Measurements from ENCODE around the gene LIN7C.
"Not testable (repeated sequence)": the region's sequence is repeated elsewhere in the genome, so short reads cannot be mapped to it uniquely, and the experiment has no call there.

The LIN7C gene, protein sequence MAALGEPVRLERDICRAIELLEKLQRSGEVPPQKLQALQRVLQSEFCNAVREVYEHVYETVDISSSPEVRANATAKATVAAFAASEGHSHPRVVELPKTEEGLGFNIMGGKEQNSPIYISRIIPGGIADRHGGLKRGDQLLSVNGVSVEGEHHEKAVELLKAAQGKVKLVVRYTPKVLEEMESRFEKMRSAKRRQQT

DNA sequence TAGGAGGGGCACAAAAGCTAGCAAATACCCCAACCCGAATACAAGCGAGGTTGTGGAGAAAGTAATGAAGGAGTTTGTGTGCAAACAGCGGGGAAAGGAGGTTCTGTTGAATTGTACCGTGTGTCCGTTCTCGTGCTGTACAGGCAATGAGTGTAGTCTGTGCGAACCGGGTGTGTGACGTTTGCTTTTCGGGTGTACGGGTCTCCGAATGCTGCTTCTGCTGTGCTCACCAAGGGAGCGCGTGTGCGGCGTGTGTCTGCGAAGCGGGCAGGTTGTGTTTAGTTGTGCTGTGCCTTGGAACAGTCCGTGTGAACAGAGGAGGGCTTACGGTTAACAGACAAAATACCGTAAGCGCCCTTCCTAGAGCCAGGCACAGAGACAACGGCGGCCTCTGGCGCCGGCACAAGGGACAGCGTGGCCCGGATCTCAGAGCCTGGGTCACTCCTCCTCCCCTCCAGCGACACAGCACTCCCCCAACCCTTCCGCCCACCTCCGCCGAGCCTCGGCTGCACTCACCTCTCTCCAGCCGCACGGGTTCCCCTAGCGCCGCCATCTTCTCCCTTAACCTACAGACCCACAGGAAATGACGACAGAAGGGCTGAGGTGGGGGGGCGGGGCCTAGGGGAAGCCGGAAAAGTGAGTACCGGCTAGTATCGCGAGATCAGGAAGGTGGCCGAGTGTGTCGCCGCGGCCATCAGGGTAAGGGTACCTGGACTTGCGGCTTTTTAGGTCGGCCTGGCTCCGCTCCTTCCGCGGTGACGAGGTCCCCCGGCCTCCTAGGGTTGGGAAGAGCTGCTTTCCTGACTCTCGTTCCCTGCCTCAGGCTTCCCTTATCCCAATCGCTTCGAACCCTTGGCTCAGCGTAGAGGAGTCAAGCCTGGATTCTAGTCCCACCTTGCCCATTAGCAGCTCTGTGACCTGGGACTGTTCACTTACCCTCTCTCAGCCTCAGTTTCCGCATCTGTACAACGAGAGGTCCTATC, at the start of gene LIN7C:
Gene LIN7C (minus strand): TSS at position 570 of the 983 bp plus-strand sequence. CDS start 17 bp downstream, at position 553.
- peak; percentile 82 to 84 for DNase-seq

DNA sequence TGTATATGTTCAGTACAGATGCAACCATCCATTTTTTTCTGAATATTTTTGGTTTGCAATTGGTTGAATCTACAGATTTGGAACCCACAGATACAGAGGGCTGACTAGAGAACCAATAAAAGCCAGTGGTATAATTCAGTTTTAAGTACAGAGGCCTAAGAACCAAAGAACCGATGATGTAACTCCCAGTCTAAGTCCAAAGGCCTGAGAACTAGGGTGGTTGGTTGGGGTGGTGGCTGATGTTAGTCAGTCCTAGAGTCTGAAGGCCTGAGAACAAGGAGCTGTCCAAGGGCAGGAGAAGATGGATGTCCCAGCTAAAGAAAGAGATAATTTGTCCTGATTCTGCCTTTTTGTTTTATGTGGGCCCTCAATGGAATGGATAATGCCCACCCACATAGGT, 48.7 kb upstream of the LIN7C start:
- no peak for DNase-seq

DNA sequence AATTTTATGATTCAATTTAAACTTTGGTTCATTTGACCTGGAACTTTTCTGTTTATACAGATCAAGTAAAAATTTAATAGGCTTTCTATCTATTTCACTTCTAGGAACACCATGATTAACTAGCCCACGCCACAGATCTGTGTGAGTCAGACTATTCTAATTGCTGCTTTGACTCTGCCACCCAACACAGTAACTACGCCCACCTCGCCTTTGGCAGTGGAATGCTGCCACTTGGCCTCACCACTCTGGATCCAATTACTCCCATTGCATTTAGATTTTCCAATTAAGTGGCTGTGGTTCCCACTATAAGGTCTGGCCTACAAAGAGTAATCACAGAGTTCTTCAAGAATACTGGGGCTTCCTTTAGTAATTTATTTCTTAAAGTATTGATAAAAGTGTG, 46.6 kb upstream of the LIN7C start:
- DNase-seq: no peak

DNA sequence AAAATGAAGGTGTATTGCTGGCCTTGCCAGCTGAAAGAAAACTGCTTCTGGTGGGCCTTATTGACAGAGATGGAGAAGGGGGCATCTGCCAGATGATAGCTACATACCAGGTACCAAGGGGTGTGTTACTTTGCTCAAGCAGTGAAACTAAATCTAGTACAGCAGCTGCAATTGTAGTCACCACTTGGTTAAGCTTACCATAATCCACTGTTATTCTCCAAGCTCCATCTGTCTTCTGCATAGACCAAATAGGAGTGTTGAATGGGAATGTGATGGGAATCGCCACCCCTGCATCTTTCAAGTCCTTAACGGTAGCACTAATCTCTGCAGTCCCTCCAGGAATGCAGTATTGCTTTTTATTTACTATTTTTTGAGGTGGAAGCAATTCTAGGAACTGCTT, 45.8 kb upstream of the LIN7C start:
- no peak for DNase-seq

DNA sequence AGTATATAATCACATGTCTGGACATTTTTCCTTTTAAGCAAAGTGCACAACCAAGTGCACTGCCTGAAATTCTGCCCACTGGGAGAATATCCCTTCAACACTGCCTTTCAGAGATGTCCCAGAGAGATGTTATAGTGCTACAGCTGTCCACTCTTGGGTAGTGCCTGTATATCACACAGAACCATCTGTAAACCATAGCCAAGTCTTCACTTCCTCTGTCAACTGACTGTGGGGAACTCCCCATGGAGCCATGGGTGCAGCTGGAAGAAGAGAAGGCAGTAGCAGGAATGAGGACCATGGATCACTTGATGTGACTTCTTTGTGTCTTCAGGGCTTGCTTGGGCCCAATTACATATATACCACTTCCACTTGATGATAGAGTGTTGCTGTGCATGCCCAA, 44.6 kb upstream of the LIN7C start:
- no peak for DNase-seq

DNA sequence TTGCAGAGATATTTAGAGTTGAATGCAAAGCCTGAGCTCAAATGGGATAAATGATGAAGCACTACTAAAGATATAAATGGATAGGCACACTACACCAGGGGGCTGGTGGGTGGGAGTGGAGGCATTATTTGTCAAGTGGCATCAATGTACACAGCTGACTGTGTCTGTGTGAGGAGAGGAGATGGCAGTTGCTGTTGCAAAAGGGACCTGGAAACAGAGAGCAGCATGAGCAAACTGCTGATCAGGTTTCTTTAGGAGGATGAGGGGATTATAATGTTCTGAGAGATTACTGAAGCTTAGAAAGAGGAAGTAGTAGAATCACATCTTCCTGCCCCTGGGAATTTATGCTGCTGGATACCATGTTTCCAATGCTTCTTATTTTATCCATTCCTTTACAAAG, 39.4 kb upstream of the LIN7C start:
- no peak for DNase-seq

DNA sequence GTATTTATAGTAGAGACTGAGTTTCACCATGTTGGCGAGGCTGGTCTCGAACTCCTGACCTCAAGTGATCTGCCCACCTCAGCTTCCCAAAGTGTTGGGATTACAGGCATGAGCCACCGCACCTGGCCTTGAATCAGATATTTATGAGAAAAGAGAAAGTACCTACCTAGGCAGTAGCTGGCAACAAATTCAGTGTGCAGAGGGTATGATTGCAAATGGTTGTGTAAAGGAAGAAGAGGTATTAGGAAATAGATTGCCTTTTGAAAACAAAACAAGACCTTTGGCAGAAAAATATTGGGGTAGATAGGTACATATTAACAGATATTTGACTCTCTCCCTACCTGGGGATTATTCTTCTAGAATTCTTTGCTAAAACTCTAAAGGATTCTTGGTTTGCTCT, 38.5 kb upstream of the LIN7C start:
- DNase-seq: no peak

DNA sequence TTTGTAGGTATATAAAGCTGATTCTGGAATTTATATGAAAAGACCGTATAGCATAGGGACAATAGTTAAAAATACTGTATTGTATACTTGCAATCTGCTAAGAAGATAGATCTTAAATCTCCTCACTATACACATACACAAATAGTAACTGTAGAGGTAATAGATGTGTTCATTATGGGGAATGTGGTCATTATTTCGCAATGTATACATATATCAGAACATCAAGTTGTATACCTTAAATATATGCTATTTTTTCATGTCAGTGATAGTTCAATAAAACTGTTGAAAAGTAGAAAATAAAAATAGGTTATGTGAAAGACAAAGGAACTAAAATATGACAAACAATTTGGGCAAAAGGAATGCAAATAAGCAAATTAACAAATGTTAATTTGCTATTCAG, 35.2 kb upstream of the LIN7C start:
- DNase-seq: no peak

DNA sequence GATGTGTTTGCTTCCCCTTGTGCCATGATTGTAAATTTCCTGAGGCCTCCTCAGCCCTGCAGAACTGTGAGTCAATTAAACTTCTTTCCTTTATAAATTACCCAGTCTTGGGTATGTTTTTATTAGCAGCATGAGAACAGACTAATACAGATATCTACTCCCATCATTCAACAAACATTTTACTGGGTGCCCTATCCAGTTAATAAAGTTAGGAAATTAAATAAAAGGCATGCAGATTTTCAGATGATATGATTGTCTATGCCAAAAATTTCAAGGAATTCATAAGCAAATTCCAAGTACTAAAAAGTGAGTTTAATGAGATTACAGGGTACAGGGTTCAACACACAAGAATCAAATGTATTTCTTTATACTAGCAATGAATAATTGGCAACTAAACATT, 33.5 kb upstream of the LIN7C start:
- DNase-seq: no peak

DNA sequence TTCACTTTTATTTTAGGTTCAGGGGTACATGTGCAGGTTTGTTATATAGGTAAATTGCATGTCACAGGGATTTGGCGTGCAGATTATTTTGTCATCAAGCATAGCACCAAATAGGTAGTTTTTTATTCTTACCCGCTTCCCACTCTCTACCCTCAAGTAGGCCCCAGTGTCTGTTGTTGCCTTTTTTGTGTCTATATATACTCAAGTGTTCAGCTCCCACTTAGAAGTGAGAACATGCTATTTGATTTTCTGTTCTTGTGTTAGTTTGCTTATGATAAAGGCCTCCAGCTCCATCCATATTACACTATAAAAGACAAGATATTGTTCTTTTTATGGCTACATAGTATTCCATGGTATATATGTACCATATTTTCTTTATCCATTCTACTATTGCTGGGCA, 28.5 kb upstream of the LIN7C start:
- no peak for DNase-seq

DNA sequence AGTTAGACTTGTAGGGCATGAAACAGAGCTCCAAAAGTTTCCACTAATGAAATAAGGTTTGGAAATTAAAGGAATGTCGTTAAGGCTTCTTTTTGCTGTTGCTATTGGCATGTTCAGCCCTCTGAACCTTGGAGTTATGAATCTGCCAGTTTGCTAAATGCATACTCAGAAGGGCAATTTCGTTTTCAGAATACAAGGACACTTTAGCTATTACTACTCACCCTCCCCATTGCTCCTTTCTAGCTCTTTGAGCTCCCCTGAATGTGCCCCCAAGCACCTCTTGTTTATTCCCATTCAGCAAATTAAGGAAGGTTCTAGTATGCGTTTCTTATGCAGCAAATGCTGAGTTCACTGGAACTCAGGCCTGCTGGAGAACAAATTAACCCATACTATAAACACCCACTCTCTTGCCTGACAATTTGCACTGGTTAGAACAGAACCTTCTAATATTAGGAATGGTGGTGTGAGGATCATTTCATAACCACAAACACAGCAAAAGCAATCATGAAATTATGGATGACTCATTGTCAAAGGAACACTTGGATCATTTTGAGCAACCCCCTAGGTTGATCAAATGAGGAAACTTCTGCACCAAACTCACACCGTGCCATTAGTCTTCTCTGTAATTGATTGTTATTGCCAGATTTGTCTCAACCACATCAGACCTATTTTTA, 26.2 kb upstream of the LIN7C start:
- no peak for DNase-seq

DNA sequence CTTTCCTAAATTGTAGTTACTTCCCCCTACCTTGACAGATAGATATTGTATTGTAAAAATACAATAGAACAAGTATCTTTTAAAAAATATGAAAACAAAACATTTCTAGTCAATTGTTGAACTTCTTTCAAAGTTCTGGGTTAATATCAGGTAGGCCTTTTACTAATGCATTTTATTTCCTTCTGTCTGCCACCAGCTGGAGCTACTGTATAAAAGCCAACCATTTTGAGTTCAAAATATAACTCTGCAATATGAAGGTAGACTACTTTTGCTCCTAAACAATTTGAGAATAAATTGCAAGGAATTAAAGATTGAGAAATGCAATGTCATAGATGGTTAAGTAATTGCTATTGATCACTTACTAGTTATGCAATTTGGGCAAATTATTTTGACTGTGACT, 22.1 kb upstream of the LIN7C start:
- no peak for DNase-seq

DNA sequence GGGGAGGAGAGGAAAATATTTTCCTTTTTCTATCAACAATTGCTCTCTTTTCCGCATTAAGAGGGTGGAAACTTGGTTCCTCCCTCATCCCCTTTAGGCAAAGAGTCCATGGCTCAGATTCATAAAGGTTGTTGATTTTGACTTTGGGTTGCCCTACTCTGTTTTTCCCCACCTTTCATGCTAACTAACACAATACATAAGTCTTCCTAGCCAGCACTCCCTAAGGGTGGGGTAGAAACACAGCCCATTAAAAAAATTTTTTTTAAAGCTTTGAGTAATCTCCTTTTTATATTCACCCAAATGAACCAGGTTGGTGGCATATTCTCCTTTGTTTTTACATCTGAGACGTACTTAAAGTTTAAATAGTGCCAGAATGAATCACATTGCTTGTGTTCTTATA, 20.0 kb upstream of the LIN7C start:
- DNase-seq: no peak

DNA sequence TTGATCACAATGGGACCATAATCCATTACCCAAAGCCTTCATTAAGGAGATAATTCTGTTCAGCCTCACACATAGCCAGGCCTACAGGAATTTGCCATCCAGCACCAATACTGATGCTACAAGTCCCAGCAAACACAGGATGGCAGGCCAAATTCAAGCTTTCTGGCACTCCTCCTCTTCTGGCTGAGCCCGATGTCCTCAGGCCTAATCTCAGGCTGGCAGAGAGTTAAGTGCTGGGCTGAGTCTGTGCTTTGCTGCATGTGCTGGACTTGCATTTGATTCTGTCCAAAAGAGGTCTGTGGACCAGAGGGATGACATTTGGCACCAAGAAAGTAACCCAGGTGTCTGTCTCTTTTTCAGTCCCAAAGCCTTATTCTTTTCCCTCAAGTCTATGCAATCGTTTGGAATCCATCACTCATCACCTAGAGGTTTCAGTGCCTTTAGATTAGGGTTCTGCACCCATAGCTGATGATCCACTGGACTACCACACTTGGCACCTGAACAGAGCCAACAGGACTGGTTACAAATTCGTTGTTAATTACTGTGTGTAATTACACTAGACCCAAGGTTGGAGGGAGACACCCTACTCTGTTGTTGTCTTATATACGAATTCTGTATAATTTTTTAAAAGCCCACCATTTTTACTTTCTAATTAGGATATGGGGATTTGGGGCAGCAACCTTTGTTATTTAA, 19.4 kb upstream of the LIN7C start:
- no peak for DNase-seq

DNA sequence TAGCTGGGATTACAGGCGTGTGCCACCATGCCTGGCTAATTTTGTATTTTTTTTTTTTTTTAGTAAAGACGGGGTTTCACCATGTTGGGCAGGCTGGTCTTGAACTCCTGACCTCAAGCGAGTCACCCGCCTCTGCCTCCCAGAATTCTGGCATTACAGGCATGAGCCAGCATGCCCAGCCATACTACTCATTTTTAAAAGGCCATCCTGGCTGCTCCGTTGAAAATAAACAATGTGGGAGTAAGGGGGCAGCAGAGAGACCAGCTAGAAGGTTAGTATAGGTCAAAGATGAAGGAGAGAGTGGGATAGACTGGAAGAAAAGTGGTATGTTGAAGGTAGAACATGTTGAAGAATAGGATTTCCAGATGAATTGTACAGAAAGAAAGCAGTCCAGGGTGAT, 17.6 kb upstream of the LIN7C start:
- DNase-seq: no peak

DNA sequence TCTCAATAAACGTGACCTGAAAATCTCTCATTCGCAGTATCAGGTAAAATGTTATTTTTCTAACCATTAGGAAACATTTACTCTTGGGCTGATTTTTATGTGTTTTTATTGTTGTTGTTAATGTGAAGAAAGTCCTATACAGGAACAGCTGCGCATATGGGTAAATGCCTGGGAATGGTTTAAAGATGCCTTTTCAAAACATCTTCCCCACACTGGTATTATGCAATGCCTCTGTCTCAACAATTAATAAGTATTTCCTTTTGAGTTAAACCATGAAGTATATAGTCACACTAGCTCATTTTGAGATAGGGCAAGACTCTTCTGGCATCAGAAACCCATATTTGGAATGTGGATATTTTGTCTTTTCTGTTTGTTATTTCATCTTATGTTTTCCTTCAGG, 13.7 kb upstream of the LIN7C start:
- no peak for DNase-seq

DNA sequence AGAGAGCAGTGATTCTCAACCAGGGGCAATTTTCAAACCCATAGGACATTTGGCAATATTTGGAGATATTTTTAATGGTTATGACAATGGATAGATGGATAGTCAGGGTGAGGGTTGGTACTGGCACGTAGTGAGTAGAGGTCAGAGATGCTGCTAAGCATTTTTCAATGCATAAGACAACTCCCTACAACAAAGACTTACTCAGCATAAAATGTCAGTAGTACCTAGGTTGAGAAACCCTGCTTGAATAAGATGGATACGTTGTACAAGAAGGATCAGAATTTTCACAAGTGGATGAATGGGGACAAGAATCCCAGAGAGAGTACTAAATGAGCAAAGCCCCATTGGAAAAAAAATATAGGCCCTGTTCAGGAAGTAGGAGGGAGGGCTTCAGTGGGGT, 11.9 kb upstream of the LIN7C start:
- DNase-seq: no peak

DNA sequence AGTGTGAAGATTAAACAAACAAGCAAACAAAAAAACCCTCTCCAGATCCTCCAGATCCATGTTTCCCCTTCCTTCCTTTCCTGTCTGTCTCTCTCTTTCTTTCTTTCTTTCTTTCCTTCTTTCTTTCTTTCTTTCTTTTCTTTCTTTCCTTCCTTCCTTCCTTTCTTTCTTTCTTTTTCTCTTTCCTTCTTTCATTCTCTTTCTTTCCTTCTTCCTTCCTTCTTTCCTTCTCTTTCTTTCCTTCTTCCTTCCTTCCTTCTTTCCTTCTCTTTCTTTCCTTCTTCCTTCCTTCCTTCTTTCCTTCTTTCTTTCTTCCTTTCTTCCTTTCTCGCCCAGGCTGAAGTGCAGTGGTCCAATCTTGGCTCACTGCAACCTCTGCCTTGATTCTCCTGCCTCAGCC, 10.9 kb upstream of the LIN7C start:
- DNase-seq: not testable (repeated sequence)

DNA sequence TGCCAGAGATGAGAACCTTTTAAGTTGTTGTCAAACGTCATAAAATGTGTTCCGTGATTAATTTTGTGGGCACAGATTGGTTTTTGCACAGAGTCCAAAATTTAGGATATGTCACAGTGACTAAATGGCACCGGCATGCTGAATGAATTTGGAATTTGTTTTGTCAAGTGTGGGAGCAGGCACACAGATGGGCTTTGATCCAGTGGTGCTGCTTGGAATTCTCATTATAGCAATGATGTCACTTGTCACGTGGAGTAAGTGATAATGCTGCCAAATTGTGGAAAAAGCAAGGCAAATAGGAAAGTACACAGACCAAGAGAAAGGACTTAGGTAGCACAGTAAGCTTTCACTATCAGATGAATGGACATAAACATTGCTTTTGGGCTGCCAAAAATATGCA, 8.0 kb upstream of the LIN7C start:
- no peak for DNase-seq

DNA sequence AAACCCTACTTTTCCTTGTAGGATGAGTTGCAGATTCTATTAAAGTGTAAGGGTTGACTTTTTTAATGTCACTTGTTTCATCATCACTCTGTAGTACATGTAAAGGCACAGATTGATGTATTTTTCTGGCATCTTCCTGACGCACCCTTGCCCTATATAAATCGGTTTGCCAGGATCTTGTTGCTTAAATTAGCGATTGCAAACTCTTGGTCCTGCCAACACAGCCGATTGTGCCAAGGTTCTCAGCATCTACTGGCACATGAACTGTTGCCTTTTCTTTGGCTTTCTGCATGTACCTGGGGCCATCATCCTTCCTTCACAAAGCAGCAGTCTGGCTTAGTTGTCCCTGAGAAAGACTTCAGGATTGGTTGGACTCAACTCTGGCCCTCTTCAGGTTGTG, 7.5 kb upstream of the LIN7C start:
- DNase-seq: no peak

DNA sequence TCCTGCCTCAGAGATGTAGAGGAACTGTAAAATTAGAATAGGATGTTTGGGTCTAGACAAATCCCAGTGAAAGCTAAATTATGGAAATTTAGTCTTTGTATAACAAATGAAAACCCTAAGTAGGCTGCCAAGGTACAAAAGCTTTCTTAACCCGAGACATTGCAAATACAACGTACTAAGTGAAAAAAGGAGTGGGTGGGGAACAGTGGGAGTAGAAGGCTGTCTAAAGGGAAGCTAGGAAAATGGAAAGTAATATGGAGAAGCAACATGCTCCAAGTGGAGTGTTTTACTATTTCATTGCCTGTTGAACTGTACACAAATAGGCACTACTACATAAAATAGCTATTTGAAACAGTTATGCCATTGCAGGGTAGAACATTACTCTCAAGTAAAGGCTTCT, 6.8 kb upstream of the LIN7C start:
- DNase-seq: no peak

DNA sequence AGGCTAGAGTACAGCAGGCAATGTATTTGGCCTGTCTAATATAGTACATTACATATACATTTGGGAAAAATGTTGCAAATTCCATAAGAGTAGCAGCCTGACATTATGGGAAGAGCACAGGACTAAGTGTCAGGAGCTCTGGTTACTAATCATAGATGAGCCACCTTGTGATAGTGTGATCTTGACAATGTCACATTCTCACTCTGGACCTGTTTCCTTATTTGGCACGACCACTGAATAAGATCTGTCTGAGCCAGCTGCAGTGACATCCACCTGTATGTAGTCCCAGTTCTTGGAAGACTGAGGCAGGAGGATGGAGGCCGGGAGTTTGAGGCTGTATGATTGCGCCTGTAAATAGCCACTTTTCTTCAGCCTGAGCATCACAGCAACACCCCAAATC, 5.7 kb upstream of the LIN7C start:
- no peak for DNase-seq

DNA sequence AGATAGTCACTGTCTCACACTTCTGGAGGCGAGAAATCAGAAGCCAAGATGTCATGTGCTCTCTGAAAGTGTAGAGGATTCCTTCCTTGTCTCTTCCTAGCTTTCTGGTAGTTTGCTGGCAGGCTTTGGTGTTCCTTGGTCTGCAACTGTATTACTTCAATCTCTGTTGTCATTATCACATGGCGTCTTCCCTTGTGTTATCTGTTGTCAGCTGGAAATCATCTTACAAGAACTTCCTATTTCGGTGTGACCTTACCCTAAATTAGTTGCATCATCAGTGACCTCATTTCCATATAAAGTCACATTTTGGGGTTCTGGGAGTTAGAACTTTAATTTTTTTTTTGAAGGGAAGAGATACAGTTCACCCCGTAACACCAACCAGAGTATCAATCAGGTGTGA, 3.3 kb upstream of the LIN7C start:
- DNase-seq: no peak
